HG02885 (cell line): ENCODE data around the gene TYW1.
A peak's percentile ranks its signal among the peaks of the same experiment; 100 is the strongest.
"Not testable (repeated sequence)": the region's sequence is repeated elsewhere in the genome, so short reads cannot be mapped to it uniquely, and the experiment has no call there.

Source experiments
- ATAC-seq: cut with Tn5 transposase; IDR thresholded peaks from one replicate; pipeline ENCODE4 v1.9.1; 2021; ENCODE audit warnings: mild to moderate bottlenecking; ENCODE audit not compliant: unreplicated experiment, poor library complexity

The TYW1 gene

DNA sequence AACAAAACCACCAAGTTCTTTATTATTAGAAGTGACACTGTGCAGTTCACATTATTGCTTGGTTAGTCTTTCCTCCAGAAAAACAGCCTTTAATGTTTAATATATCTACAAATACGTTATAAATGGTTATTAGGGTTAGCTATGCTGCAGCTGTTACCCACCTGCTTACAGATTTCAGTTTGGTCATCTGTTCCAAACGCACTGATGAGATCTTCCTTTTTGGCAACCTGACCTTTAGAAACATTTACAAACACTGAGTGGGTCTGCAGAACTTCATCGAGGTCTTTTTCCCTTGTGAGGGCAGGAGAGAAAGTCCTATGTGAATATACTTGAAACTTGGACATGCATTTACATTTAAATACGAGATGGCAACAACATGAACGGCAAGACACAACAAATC lies 2.6 kb upstream of the TYW1 start:
- ATAC-seq: not testable (repeated sequence)

DNA sequence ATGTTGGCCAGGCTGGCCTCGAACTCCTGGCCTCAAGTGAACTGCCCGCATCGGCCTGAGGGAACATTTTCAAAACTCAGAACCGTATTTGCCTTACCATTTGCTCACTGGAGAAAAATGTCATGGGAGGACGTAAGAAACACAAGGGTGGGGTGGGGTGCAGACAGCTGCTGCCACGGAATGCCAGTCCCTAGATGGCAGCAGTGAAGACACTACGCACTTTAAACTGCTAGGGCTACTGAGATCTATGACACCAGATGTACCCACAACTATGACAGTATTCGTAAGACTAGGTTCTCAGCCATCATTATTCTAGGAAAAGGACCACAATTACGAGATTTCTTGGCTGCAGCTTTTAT lies 2.0 kb upstream of the TYW1 start:
- ATAC-seq: peak; percentile 29

DNA sequence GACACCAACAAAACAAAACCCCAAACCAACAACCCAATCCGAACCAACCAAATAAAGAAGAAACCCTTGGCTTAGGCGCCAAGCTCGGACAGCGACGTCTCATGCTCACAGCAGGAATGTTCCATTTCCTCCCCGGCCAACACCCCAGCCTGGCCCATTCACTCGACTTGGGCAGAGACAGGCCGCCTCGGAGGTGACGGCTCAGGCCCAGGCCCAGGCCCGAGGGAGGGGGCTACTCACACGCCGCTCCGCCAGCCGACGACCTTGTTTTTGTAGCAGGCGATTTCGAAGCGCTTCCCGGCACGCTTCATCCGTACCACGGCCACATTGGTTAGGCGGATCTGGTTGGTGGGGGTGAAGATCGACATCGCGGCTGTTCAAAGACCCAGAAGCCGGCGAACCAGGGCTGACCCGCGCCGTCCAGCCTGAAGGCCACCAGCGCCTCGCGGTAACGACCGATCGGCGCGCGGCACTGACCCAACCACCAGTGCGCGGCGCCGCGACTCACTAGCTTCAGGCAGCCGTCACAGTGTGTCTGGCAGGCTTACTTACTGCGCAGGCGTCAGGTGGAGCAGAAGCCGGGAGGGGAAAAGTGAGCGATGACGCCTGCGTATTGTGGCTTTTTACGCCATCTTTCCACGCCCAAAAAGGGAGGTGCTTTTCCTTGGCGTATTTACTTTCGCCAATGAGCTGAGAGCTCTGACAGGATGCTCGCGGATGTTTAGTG lies 1.4 kb upstream of the TYW1 start, which contains the start of gene SBDS:
SBDS (minus strand) TSS at position 537 of the 727 bp plus-strand sequence; CDS start at position 368, 169 bp downstream.
- peak; percentile 68 for ATAC-seq

- ATAC-seq: not testable (repeated sequence)
These were observed 4.1 kb downstream of the TYW1 start for GRCh38 chr7:67000601-67001258.

DNA sequence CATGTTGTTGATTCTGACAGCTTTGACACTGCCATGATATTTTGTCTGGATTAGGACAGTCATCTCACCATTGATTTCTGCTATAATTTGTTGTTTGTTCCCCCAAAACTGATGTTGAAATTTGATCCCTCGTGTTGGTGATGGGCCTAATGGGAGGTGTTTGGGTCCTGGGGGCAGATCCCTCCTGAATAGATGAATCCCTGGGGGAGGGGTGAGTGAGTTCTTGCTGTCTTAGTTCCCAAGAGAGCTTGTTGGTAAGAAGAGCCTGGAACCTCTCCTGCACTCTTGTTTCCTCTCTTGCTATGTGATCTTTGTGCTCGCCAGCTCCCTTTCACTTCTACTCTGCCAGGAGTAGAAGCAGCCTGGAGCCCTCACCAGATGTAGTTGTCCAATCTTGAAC lies 7.5 kb downstream of the TYW1 start:
- ATAC-seq: not testable (repeated sequence)

DNA sequence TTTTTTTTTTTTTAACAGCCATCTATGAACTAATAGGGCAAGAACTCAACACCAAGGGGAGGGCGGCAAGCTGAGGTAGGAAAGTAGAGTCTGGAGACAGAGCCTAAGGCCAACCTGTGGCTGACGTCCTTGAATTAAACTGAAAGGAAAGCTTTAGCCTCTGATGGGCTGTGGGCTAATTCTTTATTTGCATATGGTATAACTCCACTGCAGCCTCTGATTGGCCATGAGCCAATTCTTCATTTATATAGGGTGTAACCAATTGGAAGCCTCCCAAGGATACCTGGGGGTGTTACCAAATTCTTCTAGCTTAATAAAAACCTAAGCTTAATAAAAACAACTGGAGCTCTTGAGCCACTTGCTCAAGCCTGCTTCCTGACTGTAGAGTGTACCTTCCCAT lies 10.3 kb downstream of the TYW1 start:
- no peak for ATAC-seq

DNA sequence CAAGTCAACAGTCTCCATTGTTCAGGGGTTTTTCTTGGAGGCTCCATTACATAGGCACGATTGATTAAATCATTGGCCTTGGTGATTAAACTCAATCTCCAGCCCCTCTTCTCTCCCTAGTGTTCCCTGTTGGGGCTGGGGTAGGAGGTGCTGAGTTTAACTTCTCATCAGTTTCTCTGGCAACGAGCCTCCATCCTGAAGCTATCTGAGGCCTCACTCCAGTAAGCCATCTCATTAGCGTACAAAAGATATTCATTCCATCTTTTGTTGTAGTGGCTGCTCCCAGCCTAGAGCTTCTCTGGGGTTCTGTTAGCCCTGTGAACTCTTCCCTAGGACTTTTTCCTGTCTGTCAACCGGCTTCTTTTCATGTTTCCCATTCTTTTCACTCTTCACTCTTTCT lies 11.6 kb downstream of the TYW1 start:
- no peak for ATAC-seq

DNA sequence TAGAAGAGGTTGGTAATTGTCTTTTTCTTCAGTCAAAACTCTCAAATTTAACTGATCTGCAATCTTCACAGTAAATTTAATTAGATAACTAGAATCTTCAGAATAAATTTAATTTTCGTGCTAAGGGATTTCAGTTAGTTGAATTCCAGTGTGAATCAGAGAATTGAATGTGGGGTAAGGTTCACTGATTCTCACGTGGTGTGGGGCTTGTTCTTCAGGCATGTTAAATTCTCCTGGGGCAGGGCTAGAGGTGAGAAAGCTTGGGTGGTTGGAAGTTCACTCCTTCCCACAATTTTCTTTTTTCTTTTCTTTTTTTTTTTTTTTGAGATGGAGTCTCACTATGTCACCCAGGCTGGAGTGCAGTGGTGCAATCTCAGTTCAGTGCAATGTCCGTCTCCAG lies 13.0 kb downstream of the TYW1 start:
- not testable (repeated sequence) for ATAC-seq

- ATAC-seq: not testable (repeated sequence)
These were observed 17.5 kb downstream of the TYW1 start for GRCh38 chr7:67014076-67014622.

DNA sequence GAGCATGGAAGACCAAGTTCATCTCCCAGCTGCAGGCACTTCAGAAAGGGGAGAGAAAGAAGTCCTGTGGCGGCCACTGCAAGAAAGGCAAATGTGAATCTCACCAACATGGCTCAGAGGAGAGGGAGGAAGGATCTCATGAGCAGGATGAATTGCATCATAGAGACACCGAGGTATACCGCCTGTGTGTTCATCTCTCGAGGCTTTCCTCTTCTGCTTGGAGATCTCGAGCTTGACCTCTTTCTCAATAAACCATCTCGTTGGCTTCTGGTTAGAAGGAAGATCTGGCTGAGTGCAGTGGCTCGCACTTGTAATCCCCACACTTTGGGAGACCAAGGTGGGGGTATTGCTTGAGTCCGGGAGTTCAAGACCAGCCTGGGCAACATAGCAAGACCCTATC lies 21.3 kb downstream of the TYW1 start:
- not testable (repeated sequence) for ATAC-seq

DNA sequence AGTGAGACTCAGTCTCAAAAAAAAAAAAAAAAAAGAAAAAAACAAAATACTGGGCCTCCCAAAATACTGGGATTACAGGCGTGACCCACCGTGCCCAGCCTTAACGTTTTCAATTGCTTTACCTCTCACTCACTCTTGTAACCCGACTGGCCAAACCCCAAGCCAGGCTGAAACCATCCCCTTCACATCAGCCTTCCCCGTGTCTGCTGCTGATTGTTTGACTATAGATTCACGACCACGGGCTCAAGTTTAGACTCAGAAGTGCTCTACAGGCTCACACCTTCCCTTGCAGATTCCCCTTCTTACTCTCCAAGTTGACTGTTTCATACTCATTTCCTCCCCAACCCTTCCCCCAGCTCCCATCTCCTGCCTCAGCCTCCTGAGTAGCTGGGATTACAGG lies 22.3 kb downstream of the TYW1 start:
- no peak for ATAC-seq

DNA sequence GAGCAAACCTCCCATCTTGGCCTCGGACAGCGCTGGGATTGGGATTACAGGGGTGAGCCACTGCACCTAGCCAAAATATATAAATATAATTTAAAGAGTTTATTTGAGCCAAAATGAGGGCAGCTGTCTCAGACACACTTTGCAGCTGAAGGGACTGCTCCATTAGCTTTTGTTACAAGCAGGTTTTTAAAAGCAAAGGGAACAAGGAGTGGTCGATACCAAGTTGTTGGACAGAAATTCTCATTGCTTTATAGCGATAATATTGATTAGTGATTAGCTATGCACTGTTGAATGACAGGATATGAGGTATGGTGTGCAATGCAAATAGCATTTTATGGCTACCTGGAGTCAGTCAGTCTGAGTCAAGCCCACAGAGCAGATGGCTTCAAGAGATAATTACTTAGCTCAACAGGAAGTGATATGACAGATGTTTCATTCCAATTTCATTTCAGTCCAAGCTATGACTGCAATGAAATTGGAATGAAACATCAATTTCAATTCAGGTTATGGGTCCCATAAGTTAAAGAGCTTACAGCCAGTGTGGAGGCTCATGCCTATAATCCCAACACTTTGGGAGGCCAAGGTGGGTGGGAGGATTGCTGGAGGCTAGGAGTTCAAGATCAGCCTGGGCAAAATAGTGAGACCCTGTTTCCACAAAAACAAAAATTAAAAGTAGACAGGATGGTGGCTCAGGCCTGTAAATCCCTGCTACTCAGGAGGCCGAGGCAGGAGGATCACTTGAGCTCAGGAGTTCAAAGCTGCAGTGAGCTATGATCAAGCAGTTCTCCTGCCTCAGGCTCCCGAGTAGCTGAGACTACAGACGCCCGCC lies 23.1 kb downstream of the TYW1 start:
- no peak for ATAC-seq

GRCh38 chr7:67021260-67021659 lies 24.6 kb downstream of the TYW1 start:
- no peak for ATAC-seq

GRCh38 chr7:67022511-67022910 lies 25.9 kb downstream of the TYW1 start:
- ATAC-seq: no peak

GRCh38 chr7:67025459-67025858 lies 28.8 kb downstream of the TYW1 start:
- not testable (repeated sequence) for ATAC-seq

DNA sequence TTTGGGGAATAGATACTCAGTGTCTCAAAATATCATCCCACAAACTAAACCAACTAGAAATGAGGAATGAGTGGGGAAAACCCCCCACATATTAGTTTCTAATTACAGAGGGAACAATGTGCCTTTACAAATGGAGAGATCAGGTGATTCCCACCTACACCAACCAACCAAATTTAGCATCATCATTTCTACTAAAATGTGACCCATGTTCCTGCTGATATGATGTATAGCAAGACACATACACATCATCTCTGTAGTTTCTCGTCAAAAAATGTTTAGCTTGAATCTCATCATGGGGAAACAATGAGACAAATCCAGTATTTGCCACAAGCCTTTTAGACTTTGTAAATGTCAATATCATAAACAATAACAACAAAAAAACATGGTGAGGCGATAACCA lies 35.1 kb downstream of the TYW1 start:
- not testable (repeated sequence) for ATAC-seq

GRCh38 chr7:67033251-67033650 lies 36.6 kb downstream of the TYW1 start:
- ATAC-seq: no peak

- ATAC-seq: not testable (repeated sequence)
These were observed 40.1 kb downstream of the TYW1 start for GRCh38 chr7:67036432-67037395.

DNA sequence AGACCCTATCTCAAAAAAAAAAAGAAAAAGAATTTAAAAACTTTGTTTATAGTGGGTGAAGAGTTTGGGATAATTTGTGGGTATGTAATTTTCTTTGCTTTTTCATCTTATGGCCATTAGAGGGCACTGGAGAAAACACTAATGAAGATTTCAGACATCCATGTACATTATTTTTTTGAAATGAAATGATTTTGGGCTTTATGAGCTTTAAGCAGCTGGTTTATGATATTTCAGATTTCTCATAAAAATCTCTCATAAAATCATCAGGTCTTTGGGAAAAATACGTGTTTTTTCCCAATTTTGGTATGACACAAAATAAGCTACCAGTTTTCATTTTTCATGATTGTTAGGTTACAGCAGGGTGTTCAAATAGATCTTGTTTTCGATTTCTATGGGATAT lies 44.2 kb downstream of the TYW1 start:
- not testable (repeated sequence) for ATAC-seq
